Right atrium auricular region (tissue), 2 donors: ENCODE data around the gene TMEM135. TPM values are rescaled to one million over a fixed set of nuclear protein-coding genes. Genes with fewer than 3 reads are reported as not detected.
A peak's percentile ranks its signal among the peaks of the same experiment; 100 is the strongest.
"Not testable (repeated sequence)": the region's sequence is repeated elsewhere in the genome, so short reads cannot be mapped to it uniquely, and the experiment has no call there.

ENCODE experiments used
- DNase-seq: peaks from one replicate; pipeline ENCODE4 v3.0.0-alpha.2; 2019; ENCODE audit warnings: low spot score
- H3K27ac ChIP-seq, 2 donors: fragments of 200-600 bp; sonication (generic); 1 replicate in 1 of 2; 2 replicates in 1 of 2; pipeline ENCODE4 v1.5.1; 2016 to 2019
- H3K27me3 ChIP-seq, 2 donors: fragments of 200-600 bp; sonication (generic); one replicate each; pipeline versions ENCODE4 v1.5.1 to v1.6.0; 2017 to 2019
- H3K36me3 ChIP-seq: fragments of 200-600 bp; sonication (generic); one replicate; pipeline ENCODE4 v1.5.1; 2016
- H3K4me1 ChIP-seq, 2 donors: fragments of 200-600 bp; sonication (generic); one replicate each; pipeline versions ENCODE4 v1.5.1 to v1.6.0; 2017 to 2019
- H3K4me3 ChIP-seq, 2 donors: fragments of 200-600 bp; sonication (generic); 1 replicate in 1 of 2; 2 replicates in 1 of 2; pipeline ENCODE4 v1.5.1; 2017 to 2019; ENCODE audit warnings: mild to moderate bottlenecking in 1 of 2, moderate library complexity in 1 of 2
- H3K9me3 ChIP-seq, 2 donors: fragments of 200-600 bp; sonication (generic); one replicate each; pipeline ENCODE4 v1.5.1; 2019
- CTCF ChIP-seq, 2 donors: fragments of 200-600 bp; sonication (generic); IDR thresholded peaks; one replicate each; pipeline ENCODE4 v1.5.1; 2019; ENCODE audit warnings: antibody characterized with exemption in 2 of 2
- total RNA-seq, 2 donors: library from RNA; depleted of rRNA; stranded (reverse); fragments of >200 nt; gene quantifications; one replicate each; pipeline ENCODE4 v1.1.0, GENCODE V29; 2016

TMEM135 gene
- total RNA-seq, 2 donors from 2014 or later = 12.2 to 13.0 TPM

DNA sequence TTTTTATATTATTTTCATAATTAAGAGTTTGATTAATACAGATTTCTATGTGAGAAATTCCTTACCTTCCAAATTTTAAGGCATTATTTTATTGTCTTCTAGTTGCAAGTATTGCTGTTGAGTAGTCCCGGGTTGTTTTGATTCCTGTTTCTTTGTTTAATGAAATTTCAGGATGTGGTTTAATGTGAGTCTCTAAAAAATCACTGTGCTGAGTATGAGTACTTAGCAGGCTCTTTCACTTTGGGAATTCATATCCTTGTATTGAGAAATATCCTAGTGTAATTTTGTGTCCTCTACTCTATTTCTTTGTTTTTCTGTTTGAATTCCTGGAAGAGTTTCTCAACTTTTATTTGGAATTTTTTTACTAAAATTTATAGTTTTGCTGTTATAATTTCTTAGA is 113.2 kb downstream of the TMEM135 start:
- Histone ChIP-seq H3K27me3 (no peaks in the 10 kb centered on the region), H3K36me3 (no peaks in the 10 kb centered on the region), H3K4me3 (no peak overlapping the region), H3K9me3 (no peaks in the 10 kb centered on the region), H3K27ac (peak overlapping the region in 1 of 2 donors; percentile 26), H3K4me1 (peaks cover 0 to 7% of the 10 kb centered on the region in 2 donors)
- no peak for TF ChIP-seq CTCF (IDR thresholded peaks at IDR 0.05)
- DNase-seq = no peak

DNA sequence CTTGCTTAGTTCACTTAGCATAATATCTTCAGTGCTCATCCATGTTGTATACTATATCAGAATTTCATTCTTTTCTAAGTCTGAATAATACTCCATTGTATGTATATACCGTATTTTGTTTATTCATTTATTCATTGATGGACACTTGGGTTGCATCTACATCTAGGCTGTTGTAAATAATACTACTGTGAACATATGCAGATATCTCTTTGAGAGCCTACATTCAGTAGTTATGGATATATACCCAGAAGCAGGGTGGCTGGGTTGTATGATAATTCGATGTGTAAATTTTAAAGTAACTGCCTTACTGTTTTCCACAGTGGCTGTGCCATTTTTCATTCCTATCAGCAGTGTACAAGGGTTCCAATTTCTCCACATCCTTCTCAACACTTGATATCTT is 116.5 kb downstream of the TMEM135 start:
- Histone ChIP-seq H3K9me3 (no peaks in the 10 kb centered on the region), H3K27me3 (no peaks in the 10 kb centered on the region), H3K27ac (no peak overlapping the region), H3K4me3 (no peak overlapping the region), H3K36me3 (no peaks in the 10 kb centered on the region), H3K4me1 (peaks cover 0 to 7% of the 10 kb centered on the region in 2 donors)
- no peak for DNase-seq
- TF ChIP-seq CTCF (IDR thresholded peaks at IDR 0.05) = no peak

GRCh38 chr11:87156970-87157369 is 119.2 kb downstream of the TMEM135 start:
- no peak for TF ChIP-seq CTCF (IDR thresholded peaks at IDR 0.05)
- Histone ChIP-seq H3K36me3 (no peaks in the 10 kb centered on the region), H3K27me3 (no peaks in the 10 kb centered on the region), H3K4me1 (peaks cover 0 to 7% of the 10 kb centered on the region in 2 donors), H3K4me3 (no peak overlapping the region), H3K9me3 (no peaks in the 10 kb centered on the region), H3K27ac (no peak overlapping the region)
- DNase-seq = no peak

GRCh38 chr11:87169076-87169475 is 131.3 kb downstream of the TMEM135 start:
- peaks cover 0 to 11% of the 10 kb centered on the region in 2 donors for H3K4me1 ChIP-seq
- not testable (repeated sequence) for DNase-seq, H3K36me3 ChIP-seq, H3K9me3 ChIP-seq, H3K27ac ChIP-seq, H3K27me3 ChIP-seq, H3K4me3 ChIP-seq

DNA sequence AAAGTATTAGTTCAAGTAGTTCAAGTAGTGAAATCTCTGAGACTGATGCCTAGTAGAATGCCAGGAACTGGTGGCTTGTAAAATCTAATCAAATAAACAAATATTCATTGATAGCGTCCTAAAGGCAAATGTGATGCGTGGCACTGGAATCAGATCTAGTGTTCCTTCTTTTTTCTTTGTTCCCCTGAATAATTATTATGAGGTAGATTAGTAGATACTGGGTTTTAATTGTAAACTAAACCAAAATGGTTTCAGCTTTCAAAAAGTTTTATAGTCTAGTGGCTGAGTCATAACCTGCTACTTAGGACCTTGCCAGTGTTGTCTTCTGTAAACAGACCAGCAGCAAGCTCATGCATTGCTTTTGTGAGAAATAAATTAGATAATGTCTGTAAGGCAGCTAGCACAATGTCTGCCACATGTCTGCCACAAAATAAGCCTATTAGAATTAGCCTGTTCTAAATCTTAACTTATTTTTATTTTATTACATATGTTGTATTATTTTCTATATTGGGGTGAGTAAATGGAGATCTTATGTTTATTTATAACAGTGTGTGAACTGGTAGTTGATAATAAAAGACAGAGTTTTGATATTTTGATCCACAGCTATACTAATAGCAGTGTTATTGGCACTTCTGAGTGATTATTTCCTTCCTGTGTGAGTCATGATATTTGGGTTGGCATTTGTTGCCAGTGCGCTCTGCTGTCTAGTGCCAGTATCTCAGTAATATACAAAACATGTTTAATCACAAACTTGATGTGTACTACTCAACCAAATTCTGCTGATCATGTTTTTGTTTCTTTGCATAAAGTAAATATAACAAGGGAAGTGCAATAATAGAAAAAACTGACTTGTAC is 135.7 kb downstream of the TMEM135 start:
- Histone ChIP-seq H3K27ac (no peak overlapping the region), H3K36me3 (no peaks in the 10 kb centered on the region), H3K27me3 (no peaks in the 10 kb centered on the region), H3K4me3 (no peak overlapping the region), H3K4me1 (peaks cover 0 to 13% of the 10 kb centered on the region in 2 donors), H3K9me3 (peaks cover 0 to 6% of the 10 kb centered on the region in 2 donors)
- TF ChIP-seq CTCF (IDR thresholded peaks at IDR 0.05) = no peak
- DNase-seq = no peak

DNA sequence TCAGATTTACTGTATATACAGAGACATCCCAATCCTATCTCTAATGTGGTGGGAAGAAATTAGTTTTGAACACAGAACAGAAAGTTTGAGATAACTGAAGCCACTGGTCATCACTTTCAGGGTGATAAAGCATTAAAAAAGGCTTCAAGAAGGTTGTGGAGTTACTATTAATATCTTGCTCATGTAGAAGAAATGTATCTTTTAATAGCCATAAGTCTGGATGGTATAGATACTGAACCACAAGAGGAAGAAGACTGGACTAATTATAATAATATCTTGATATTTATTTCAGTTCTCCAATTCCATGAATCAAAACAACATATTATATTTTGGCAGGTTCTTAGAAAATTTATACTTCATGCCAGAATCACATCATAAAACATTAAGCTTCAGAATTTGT is 137.1 kb downstream of the TMEM135 start:
- Histone ChIP-seq H3K27me3 (no peaks in the 10 kb centered on the region), H3K4me3 (no peak overlapping the region), H3K4me1 (peaks cover 0 to 13% of the 10 kb centered on the region in 2 donors), H3K9me3 (peaks cover 0 to 11% of the 10 kb centered on the region in 2 donors), H3K27ac (no peak overlapping the region), H3K36me3 (no peaks in the 10 kb centered on the region)
- no peak for TF ChIP-seq CTCF (IDR thresholded peaks at IDR 0.05)
- no peak for DNase-seq
